Testis (tissue), 3 donors: ENCODE results near the gene KATNAL1. TPM values are rescaled to one million over a fixed set of nuclear protein-coding genes. Genes with fewer than 3 reads are reported as not detected.
A peak's percentile ranks its signal among the peaks of the same experiment; 100 is the strongest.

Experiments
- DNase-seq: peaks from one replicate; pipeline ENCODE4 v3.0.0-alpha.2; 2019
- H3K27ac ChIP-seq, 2 donors: fragments of 200-600 bp; sonication (generic); one replicate each; pipeline ENCODE4 v1.5.1; 2019
- H3K27me3 ChIP-seq: fragments of 200-600 bp; sonication (generic); one replicate; pipeline ENCODE4 v1.5.1; 2019
- H3K36me3 ChIP-seq: fragments of 200-600 bp; sonication (generic); one replicate; pipeline ENCODE4 v1.5.1; 2017; ENCODE audit warnings: low read depth; ENCODE audit errors: missing control alignments
- H3K4me1 ChIP-seq: fragments of 200-600 bp; sonication (generic); one replicate; pipeline ENCODE4 v1.5.1; 2019
- H3K4me3 ChIP-seq, 2 donors: fragments of 200-600 bp; sonication (generic); one replicate each; pipeline ENCODE4 v1.5.1; 2017 to 2019
- H3K9me3 ChIP-seq: fragments of 200-600 bp; sonication (generic); one replicate; pipeline ENCODE4 v1.5.1; 2017
- POLR2A ChIP-seq: fragments of 450-650 bp; IDR thresholded peaks from one replicate; pipeline ENCODE4 v1.6.1; 2017; ENCODE audit warnings: antibody characterized with exemption, mild to moderate bottlenecking, moderate library complexity
- WGBS, 2 donors: methylation state at CpG; one replicate each; pipeline ENCODE4 v1.1.5; 2018; 5-methylcytosine and 5-hydroxymethylcytosine counted together
- intact Hi-C: fragments of 100-400 bp; cut with DNase I; formaldehyde crosslinking; loops from one replicate; pipeline ENCODE4 v1.15.1; 2023; ENCODE audit warnings: low total_unique reads
- polyA plus RNA-seq: library from polyadenylated mRNA; stranded (reverse); fragments of 350-450 nt; fragmentation: Illumina TruSeq; extraction: RNeasy Lipid Tissue Mini Kit (QIAGEN cat#74804); gene quantifications from one replicate; pipeline ENCODE4 v1.2.3, GENCODE V29; 2014; ENCODE audit warnings: low read depth, low replicate concordance; ENCODE audit not compliant: insufficient read depth
- total RNA-seq, 2 donors: library from RNA; depleted of rRNA; stranded (reverse); fragments of >200 nt; gene quantifications; one replicate each; pipeline ENCODE4 v1.2.3, GENCODE V29; 2016
- TF ChIP-seq, protein P1 (sequence below), 3 experiments: fragments of 450-650 bp in 2 of 3; fragments of 200-600 bp in 1 of 3; sonication (generic) in 1 of 3; IDR thresholded peaks; one replicate each; pipeline ENCODE4 v1.5.1; 2016 to 2019; ENCODE audit warnings: antibody characterized with exemption in 3 of 3, mild to moderate bottlenecking in 2 of 3, moderate library complexity in 1 of 3

Gene KATNAL1
- total and polyA plus RNA-seq, 3 donors from 2014 or later: 19.0 to 40.5 (median 20.1) TPM

DNA sequence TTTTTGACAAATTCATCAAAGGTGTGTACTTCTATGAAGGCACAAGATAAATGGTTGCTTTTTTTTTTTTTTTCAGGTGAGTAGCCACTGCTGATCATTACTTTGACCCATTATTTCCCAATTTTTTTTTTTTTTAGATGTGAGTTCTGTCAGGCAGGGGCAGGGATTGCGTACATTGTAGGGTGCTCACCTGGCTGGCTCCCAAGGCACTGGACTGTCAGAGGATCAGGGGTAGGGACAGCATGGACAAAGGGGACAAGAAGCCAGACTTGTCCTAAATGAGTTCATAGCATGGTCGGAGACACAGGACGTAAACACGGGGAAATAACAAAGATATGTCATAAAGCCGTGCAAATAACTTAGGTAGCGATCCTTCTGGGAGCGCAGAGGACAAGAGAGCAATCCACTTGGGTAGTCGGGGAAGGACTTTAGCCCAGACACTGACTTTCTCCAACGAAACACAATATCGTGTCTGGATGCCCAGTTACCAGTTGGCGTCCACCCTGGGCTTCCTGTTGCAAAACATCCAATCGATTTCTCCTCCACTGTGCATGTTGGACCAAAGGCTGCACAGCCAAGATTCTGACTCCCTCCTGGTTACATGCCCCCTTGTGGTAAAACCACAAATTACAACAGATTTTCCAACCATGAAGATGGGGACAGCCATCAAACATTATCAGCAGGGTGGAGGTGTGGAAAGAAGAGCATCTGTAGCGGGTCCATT lies 27.5 kb upstream of the KATNAL1 start:
- Histone ChIP-seq H3K4me1 (no peaks in the 10 kb centered on the region), H3K9me3 (no peaks in the 10 kb centered on the region), H3K27ac (no peak overlapping the region), H3K36me3 (no peaks in the 10 kb centered on the region), H3K4me3 (no peak overlapping the region), H3K27me3 (no peaks in the 10 kb centered on the region)
- no peak for TF ChIP-seq POLR2A
- TF ChIP-seq, protein P1, sequence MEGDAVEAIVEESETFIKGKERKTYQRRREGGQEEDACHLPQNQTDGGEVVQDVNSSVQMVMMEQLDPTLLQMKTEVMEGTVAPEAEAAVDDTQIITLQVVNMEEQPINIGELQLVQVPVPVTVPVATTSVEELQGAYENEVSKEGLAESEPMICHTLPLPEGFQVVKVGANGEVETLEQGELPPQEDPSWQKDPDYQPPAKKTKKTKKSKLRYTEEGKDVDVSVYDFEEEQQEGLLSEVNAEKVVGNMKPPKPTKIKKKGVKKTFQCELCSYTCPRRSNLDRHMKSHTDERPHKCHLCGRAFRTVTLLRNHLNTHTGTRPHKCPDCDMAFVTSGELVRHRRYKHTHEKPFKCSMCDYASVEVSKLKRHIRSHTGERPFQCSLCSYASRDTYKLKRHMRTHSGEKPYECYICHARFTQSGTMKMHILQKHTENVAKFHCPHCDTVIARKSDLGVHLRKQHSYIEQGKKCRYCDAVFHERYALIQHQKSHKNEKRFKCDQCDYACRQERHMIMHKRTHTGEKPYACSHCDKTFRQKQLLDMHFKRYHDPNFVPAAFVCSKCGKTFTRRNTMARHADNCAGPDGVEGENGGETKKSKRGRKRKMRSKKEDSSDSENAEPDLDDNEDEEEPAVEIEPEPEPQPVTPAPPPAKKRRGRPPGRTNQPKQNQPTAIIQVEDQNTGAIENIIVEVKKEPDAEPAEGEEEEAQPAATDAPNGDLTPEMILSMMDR (IDR thresholded peaks at IDR 0.05): peak; percentile 18 to 60 (median 41)
- DNase-seq: peak; percentile 28
- intact Hi-C loops: no loop called here
- WGBS, 2 donors: 67 to 71% methylated on average over 13 of the region's 13 CpGs

DNA sequence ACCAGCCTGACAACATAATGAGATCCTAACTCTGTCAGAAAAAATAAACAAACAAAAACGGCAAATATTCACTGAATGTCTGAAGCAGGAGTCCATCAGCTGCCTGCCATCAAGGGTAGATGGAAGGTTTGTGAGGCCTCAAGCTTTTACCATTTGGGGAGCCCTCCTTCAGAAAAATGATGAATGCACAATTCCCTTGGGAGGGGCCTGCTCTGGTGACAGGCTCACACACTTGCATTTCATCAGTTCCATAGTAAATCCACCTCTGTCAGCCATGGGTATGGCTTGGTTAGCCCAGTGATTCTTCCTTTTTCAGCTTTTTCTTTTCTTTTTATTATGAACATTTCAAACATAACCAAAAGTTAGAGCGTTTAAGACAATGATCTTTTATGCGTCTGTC lies 26.3 kb upstream of the KATNAL1 start:
- WGBS, 2 donors: 79 to 80% methylated on average over 3 of the region's 3 CpGs
- DNase-seq: no peak
- no peaks in the 10 kb centered on the region for H3K36me3 ChIP-seq
- no peaks in the 10 kb centered on the region for H3K4me1 ChIP-seq
- H3K9me3 ChIP-seq: no peaks in the 10 kb centered on the region
- no peak overlapping the region for H3K4me3 ChIP-seq
- TF ChIP-seq POLR2A: no peak
- TF ChIP-seq, protein P1 (IDR thresholded peaks at IDR 0.05): no peak
- no peak overlapping the region for H3K27ac ChIP-seq
- H3K27me3 ChIP-seq: no peaks in the 10 kb centered on the region
- intact Hi-C loops: no loop called here

DNA sequence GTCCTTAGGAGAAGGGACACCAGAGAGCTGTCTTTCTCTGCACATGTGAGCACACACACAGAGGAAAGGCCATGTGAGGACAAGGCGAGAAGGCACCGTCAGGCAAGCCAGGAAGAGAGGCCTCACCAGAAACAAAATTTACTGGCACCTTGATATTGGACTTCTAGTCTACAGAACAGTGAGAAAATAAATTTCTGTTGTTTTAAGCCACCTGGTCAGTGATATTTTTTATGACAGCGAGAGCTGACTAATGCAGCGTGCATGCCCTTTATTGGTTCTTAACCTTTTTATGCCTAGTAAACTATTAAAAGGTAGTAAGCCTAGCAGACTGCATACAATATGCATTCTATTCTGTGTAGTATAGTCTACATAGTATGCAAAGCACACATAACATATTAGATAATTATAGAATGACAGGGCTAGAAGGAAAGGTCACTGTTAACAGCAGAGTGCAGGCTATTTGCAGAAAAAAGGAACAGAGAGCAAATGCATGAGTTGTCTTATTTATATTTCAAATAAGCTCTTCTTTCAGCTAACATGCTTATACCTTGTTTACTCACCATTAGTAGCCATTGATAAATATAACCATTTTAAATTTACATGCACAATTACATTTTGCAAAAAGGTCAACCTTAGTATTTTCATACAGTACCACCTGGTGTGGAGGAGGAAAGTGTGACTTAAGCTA lies 25.2 kb upstream of the KATNAL1 start:
- 81 to 82% methylated on average over 4 of the region's 4 CpGs for WGBS, 2 donors
- DNase-seq: no peak
- H3K9me3 ChIP-seq: no peaks in the 10 kb centered on the region
- intact Hi-C loops: no loop called here
- no peak overlapping the region for H3K4me3 ChIP-seq
- no peaks in the 10 kb centered on the region for H3K4me1 ChIP-seq
- H3K27ac ChIP-seq: no peak overlapping the region
- H3K27me3 ChIP-seq: no peaks in the 10 kb centered on the region
- no peaks in the 10 kb centered on the region for H3K36me3 ChIP-seq
- TF ChIP-seq, protein P1 (IDR thresholded peaks at IDR 0.05): no peak
- no peak for TF ChIP-seq POLR2A

DNA sequence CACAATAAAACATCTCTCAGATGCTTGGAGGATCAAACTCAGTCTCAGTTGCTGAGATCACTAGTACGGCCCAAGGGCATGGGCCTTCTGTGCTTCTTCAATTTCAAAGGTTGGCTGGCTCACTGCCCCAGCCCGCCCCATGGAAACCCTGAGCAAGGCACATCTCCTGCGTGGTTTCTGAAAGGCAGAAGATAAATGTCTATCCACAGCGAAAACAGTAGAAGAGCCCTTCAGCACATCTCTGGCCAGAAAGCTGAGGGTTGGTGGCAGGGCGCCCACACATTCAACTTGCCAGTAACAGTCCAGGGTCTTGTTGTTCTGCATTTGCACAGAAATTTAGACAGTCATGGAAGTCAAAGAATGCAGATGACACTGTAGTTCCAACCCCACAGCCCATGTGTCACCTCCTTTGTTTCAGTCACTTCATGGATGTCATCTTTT lies 24.0 kb upstream of the KATNAL1 start:
- H3K9me3 ChIP-seq: no peaks in the 10 kb centered on the region
- H3K36me3 ChIP-seq: no peaks in the 10 kb centered on the region
- intact Hi-C loops: no loop called here
- no peak overlapping the region for H3K27ac ChIP-seq
- 63 to 65% methylated on average over 4 to 5 of the region's 5 CpGs for WGBS, 2 donors
- no peak overlapping the region for H3K4me3 ChIP-seq
- no peak for TF ChIP-seq POLR2A
- TF ChIP-seq, protein P1 (IDR thresholded peaks at IDR 0.05): no peak
- peak; percentile 40 for DNase-seq
- H3K4me1 ChIP-seq: no peaks in the 10 kb centered on the region
- H3K27me3 ChIP-seq: no peaks in the 10 kb centered on the region
